T-helper 2 cell treated with Interferon-gamma antibody and Interleukin-4, amounts not matched to agents 5 μg/mL and 100 μg/mL, for 36 hours (primary cell): ENCODE results near the gene RACGAP1.

Experiments
- DNase-seq: peaks from one replicate; pipeline ENCODE4 v3.0.0; 2021; ENCODE audit warnings: low spot score
- H3K27ac Mint-ChIP-seq: one replicate; pipeline ENCODE4 v1.8.0; 2021; ENCODE audit warnings: mild to moderate bottlenecking, mixed read lengths
- H3K27me3 Mint-ChIP-seq: one replicate; pipeline ENCODE4 v1.8.0; 2021; ENCODE audit warnings: low read depth, mixed read lengths
- H3K36me3 Mint-ChIP-seq: one replicate; pipeline ENCODE4 v1.8.0; 2021; ENCODE audit warnings: low read depth, mixed read lengths
- H3K4me1 Mint-ChIP-seq: one replicate; pipeline ENCODE4 v1.8.0; 2021; ENCODE audit warnings: low read depth, mixed read lengths
- H3K4me3 Mint-ChIP-seq: one replicate; pipeline ENCODE4 v1.8.0; 2022; ENCODE audit warnings: mild to moderate bottlenecking, moderate library complexity, mixed read lengths
- H3K9me3 Mint-ChIP-seq: one replicate; pipeline ENCODE4 v1.8.0; 2021; ENCODE audit warnings: mixed read lengths

RACGAP1 gene

DNA sequence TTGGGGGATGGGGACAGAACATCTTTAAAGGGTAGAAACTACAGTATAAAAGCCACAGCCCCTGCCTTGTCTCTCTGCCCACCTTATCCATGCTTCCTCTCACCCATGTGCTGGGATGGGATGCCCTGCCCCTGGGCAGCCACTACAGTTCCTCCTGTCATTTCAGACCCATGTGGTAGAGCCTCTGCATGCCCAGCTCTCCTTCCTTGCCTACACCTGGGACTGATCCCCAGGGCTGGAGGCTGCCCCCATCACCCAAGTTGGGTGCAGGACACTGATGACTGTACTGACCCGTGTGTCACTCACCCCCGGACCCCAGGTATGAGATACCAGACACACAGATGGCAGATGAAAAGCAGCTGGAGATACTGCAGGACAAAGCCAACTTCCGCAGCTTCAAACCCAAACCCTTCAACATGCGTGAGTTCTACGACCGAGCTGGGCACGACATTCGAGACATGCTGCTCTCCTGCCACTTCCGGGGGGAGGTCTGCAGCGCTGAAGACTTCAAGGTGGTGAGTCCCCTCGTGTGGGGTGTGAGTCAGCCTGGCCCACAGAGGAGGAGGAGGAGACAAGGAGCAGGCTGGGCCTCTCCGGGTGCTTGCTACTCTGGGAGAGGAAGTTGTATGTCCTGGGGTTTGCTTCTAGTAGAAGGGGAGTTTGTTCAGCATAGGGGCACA lies 34.3 kb upstream of the RACGAP1 start:
- no peaks in the 10 kb centered on the region for H3K36me3 Mint-ChIP-seq
- H3K4me3 Mint-ChIP-seq, result peak overlapping the region; percentile 71
- H3K27me3 Mint-ChIP-seq, result peaks cover 19% of the 10 kb centered on the region
- peak; percentile 62 for DNase-seq
- H3K27ac Mint-ChIP-seq, result peak overlapping the region; percentile 70
- H3K4me1 Mint-ChIP-seq, result peaks cover 38% of the 10 kb centered on the region
- H3K9me3 Mint-ChIP-seq, result no peaks in the 10 kb centered on the region

DNA sequence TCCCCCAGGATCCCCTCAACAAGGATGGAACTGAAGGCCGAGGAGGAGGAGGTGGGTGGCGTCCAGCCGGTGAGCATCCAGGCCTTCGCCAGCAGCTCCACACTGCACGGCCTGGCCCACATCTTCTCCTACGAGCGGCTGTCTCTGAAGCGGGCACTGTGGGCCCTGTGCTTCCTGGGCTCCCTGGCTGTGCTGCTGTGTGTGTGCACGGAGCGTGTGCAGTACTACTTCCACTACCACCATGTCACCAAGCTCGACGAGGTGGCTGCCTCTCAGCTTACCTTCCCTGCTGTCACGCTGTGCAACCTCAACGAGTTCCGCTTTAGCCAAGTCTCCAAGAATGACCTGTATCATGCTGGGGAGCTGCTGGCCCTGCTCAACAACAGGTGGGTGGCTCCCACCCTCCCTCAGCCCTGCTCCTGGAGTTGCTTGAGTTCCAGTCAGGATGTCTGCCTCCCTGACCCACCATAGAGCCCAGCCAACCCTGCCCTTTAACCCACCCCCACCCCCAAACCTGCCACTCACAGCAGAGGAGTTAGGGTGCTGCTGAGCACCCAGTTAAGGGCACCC lies 33.5 kb upstream of the RACGAP1 start:
- Mint-ChIP-seq H3K27me3 (peaks cover 19% of the 10 kb centered on the region), H3K27ac (peak overlapping the region; percentile 51), H3K4me1 (peaks cover 38% of the 10 kb centered on the region), H3K36me3 (no peaks in the 10 kb centered on the region), H3K4me3 (peak overlapping the region; percentile 71), H3K9me3 (no peaks in the 10 kb centered on the region)
- DNase-seq, result no peak

DNA sequence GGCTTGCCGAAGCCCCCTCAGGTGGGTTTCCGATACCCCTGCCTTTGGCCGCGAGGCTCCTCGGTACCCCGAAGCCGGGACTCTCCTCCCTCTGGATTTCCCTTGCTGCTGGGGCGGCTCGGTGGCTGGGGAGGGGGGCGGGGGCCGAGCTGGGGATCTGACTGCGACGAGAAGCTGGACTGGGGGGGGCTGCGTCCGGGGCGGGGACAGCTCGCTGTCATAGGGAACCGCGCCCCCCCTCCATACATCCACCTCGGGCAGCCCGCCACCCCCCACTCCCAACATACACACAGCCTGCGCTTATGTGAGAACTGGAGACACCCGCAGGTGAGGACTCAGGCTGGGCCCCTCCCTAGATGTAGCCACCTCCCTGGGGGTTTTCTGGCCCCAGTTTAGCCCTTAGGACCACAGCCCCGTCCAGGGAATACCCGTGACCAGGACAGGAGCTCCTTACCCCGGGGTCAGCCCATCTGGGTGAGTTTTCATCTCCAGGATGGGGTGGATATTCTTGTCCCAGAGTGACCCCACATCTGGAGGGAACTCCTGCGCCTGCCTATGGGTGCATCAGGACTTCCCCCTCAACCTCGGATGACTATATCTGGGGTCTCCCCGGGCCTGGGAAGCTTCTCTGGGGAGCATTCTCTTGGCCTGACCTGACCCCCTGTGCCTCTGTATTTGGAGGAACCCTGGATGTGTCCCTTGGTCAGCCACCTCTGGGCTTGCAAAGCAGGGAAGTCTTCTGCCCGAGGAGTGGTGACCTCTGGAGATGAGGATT lies 32.8 kb upstream of the RACGAP1 start:
- H3K4me1 Mint-ChIP-seq, result peaks cover 38% of the 10 kb centered on the region
- H3K9me3 Mint-ChIP-seq, result no peaks in the 10 kb centered on the region
- H3K36me3 Mint-ChIP-seq, result no peaks in the 10 kb centered on the region
- peaks cover 19% of the 10 kb centered on the region for H3K27me3 Mint-ChIP-seq
- DNase-seq, result no peak
- H3K27ac Mint-ChIP-seq, result no peak overlapping the region
- peak overlapping the region; percentile 71 for H3K4me3 Mint-ChIP-seq

DNA sequence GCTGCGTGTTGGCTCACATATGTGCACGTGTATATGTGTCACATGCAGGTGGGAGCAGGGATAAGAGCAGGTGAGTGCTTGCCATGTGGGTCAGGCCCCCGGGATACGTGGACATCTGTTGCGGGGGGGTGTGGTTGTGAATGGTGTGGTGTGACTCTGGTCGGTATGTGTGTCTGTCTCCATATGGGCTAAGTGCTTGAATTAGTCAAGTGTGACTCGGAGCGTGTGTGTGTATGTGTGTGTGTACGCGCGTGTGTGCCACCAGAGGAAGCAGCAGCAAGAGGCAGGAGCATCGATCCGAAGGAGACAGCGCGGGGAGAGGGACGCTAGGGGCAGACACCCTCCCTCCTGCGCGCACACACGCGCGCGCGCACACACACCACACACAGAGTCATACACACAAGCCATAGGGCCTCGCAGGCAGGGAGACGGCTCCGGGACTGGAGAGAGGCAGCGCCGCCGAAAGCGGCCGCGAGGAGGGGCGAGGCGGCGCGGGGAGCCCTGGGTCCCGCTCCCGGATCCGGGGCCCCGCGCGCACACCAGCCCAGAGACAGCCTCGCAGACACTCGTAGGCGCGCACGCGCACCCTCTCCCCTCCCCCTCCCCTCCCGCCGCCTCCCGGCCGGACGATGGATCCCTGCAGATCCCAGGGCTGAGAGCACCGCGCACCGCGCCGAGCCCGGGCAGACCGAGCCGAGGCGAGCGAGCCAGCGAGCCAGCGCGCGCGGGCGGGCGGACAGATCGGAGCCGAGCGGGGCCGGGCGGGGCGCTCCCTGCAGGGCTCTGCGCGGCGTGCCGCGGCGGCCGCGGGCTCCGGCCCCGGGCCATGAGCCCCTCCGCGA lies 31.9 kb upstream of the RACGAP1 start, which contains the start of gene ASIC1:
Gene ASIC1 (plus strand): TSS at position 597 of the 842 bp plus-strand sequence. CDS start 1,171 bp downstream, outside the sequence.
- Mint-ChIP-seq H3K27ac (peak within 1 kb of the TSS; percentile 56), H3K4me1 (peaks cover 38% of the 10 kb centered on the region), H3K27me3 (peaks cover 24% of the 10 kb centered on the region), H3K36me3 (no peaks in the 10 kb centered on the region), H3K9me3 (no peaks in the 10 kb centered on the region), H3K4me3 (peak within 1 kb of the TSS; percentile 87)
- peak; percentile 58 for DNase-seq

DNA sequence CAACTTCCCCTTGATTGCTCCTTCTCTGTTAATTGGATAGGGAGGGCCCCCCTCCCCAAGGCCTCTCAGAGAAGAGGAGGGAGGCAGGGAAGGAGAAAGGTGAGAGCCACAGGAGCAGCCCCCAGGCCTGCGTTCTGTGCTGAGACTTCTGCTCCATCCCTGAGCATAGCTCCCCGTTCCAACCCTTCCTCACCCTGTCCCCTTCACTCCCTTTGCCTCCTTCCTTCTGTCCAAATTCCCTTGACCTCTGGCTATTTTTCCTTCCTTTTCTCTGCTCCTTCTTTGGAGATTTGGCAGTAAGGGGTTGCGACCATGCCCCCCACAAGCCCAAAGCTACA lies 31.3 kb upstream of the RACGAP1 start:
- no peak for DNase-seq
- Mint-ChIP-seq H3K4me1 (peaks cover 35% of the 10 kb centered on the region), H3K36me3 (no peaks in the 10 kb centered on the region), H3K27ac (peak overlapping the region; percentile 56), H3K9me3 (no peaks in the 10 kb centered on the region), H3K27me3 (peaks cover 31% of the 10 kb centered on the region), H3K4me3 (peak overlapping the region; percentile 87)

DNA sequence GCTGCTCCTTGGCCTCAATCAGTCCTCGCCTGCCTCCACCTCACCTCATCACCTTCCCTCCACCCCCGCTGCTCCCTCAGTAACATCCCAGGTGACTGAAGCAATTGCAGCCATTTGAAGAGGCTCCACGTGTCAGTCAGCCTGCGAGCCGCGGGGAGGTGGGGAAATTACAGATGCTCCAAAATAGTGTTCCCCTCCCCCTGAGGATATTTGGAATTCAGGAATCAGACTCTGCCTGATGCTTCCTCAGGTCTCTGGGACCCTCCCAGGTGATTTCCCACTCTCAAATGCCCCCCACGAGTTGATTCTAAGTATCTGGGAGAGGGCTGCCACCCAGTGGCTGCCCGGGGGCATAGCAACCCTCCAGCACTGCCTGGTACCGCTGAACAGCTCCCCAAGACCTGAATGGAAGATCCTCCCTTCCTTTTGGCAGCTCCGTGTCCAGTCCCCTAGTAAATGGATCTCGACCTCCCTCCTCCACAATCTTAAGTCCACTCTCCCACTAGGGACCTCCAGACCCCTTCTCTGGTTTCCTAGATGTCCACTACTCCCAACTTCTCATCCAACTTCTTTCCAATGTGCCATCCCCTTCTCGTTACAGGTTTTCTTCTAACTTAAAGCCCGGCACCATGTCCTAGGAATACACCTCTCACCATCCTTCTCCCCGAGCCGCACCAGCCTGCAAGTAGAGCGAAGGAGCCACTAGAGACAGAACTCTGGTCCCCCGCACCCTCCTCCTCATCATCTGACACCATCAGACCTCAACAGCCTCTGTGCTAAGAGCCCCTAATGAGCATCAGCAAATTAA lies 30.7 kb upstream of the RACGAP1 start:
- Mint-ChIP-seq H3K4me3 (peak overlapping the region; percentile 87), H3K4me1 (peaks cover 33% of the 10 kb centered on the region), H3K9me3 (no peaks in the 10 kb centered on the region), H3K36me3 (no peaks in the 10 kb centered on the region), H3K27ac (no peak overlapping the region), H3K27me3 (peaks cover 35% of the 10 kb centered on the region)
- DNase-seq, result peak; percentile 57

DNA sequence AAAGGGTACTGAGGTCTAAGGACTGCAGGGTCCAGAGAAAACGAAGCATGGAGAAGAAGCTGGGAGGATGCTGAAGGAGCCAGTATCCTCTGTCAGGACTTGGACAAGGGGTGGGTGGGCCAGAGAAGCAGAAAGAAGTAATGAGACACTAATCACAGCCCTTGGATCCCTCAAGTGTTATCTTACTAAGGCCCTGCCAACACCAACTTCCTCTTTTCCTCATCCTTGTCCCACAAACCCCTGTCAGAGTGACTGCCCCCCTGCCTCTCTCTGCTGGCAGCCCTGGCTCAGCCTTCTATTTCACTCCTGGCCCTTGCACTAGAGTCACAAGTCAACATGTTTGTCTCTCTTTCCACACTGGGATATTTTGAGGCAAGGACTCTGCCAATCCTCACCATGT lies 28.3 kb upstream of the RACGAP1 start:
- Mint-ChIP-seq H3K36me3 (no peaks in the 10 kb centered on the region), H3K27me3 (peaks cover 50% of the 10 kb centered on the region), H3K4me1 (peaks cover 15% of the 10 kb centered on the region), H3K9me3 (no peaks in the 10 kb centered on the region), H3K27ac (no peak overlapping the region), H3K4me3 (no peak overlapping the region)
- no peak for DNase-seq

DNA sequence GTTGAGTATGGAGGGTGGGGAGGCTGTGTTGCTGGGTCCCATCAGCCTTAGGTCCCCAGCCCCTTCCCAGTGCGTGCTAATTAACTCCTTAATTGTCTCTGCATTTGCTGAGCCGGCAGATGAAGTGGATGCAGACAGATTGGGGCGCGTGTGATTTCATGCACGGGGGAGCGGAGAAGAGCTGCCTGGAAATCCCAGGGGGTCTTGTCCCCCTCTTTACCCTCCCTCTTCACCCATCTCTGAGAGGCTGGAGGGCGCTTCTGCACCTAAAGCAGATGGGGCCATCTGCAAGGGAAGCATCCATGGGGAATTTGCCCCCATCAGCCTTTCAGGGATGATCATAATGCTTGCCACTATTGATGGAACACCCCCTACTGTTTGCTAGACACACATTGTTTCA lies 27.7 kb upstream of the RACGAP1 start:
- Mint-ChIP-seq H3K9me3 (no peaks in the 10 kb centered on the region), H3K27ac (no peak overlapping the region), H3K36me3 (no peaks in the 10 kb centered on the region), H3K4me3 (no peak overlapping the region), H3K4me1 (peaks cover 15% of the 10 kb centered on the region), H3K27me3 (peaks cover 50% of the 10 kb centered on the region)
- DNase-seq, result no peak

DNA sequence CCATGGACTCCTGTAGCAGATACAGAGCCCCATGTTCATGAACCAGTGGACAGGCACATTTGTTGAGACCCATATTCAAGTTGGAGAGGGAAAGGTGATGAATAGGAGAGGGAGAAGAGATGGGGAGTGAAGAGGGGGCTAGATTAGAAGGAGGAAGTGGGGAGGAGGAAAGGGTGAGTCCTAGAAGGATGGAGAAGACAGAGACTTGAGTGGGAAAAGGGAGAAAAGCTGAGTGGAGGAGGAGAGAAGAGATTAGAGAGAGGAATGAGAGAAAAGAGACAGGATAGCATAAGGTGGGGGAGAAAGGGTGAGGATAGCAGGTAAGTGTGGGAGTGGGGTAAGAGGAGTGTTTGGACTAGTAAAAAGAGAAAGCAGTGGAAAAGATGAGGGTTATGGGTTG lies 27.2 kb upstream of the RACGAP1 start:
- H3K9me3 Mint-ChIP-seq, result no peaks in the 10 kb centered on the region
- H3K27ac Mint-ChIP-seq, result no peak overlapping the region
- no peaks in the 10 kb centered on the region for H3K36me3 Mint-ChIP-seq
- peaks cover 15% of the 10 kb centered on the region for H3K4me1 Mint-ChIP-seq
- DNase-seq, result no peak
- peaks cover 50% of the 10 kb centered on the region for H3K27me3 Mint-ChIP-seq
- no peak overlapping the region for H3K4me3 Mint-ChIP-seq

DNA sequence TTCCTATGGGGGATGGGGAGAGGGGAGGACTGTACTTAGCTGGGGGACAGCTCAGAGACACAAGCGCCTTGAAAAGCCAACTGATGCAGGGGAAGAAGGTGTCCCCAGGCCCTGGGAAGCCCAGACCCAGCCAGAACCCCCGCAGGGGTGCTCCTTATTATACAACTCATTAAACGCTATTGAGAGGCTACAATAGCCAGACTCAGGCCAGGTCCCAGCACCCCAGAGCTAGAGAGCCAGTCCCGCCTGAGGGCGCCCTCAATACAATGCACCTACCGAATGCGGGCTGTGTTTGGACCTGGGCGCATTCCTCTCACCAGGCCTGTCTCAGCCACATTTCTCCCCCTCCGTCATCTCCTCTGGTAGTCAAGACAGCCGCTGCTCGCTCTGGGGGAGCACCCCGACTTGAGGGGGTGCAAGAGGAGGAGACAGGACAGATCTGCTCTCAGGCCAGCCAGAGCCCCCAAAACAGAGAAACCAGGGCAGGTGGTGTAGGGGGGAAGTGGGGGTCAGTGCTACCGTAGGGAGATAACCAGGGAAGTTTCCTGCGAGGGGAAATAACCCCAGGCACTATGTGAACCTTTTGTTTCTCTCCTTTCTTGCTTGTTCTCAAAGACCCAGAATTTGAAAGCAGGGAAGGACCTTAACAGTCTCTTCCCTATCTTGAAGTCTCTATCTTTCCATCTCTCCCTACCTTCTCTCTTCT lies 26.0 kb upstream of the RACGAP1 start:
- H3K36me3 Mint-ChIP-seq, result no peaks in the 10 kb centered on the region
- DNase-seq, result no peak
- H3K27ac Mint-ChIP-seq, result no peak overlapping the region
- no peak overlapping the region for H3K4me3 Mint-ChIP-seq
- no peaks in the 10 kb centered on the region for H3K9me3 Mint-ChIP-seq
- H3K4me1 Mint-ChIP-seq, result peaks cover 12% of the 10 kb centered on the region
- peaks cover 40% of the 10 kb centered on the region for H3K27me3 Mint-ChIP-seq

DNA sequence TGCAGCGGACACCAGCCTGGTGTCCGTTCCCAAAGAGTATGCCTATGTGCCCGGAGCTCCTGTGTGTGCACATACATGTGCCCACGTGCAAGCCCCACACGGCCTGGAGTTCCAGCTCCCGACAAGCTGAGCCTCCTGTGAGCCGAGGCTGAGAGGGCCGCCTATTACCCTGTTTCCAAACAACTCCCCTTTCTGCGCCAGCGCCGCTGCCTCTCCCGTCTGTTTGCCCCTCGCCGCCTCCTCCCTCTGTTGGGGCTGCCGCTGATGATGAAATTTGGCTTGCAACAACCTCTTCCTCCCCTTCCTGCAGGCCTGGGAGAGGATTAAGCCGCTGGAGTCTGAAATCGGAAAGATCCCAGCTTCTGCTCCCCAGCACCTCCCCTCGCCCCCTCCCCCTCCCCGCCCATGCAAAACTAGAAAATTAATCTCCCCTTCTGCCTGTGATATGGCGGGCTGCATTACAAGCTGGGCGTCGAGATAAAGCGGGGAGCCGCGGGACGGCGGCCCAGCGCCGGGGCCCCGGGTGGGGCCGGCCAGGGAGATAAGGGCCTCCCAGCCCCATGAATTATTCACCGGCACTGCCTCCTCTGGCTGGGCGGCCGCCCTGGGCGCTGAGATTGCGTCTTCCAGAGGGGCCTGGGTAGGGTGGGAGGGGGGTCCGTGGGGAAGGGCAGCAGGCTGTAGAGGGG lies 25.3 kb upstream of the RACGAP1 start:
- Mint-ChIP-seq H3K27ac (no peak overlapping the region), H3K27me3 (peaks cover 34% of the 10 kb centered on the region)

DNA sequence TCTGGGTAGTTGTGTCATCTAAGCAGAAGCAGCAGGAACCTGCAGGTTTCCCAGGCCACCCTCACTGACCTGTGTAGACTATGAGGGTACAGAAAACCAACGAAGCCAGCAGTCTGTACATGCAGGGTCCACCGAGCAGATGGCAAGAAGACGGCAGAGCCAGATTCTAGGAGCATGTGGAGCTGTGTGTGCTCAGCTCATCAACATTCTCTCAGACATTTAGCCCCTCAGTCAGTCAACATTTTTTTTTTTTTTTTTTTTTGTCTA lies 24.8 kb upstream of the RACGAP1 start:
- Mint-ChIP-seq H3K4me1 (peaks cover 4% of the 10 kb centered on the region), H3K27ac (no peak overlapping the region), H3K9me3 (no peaks in the 10 kb centered on the region), H3K36me3 (no peaks in the 10 kb centered on the region), H3K4me3 (no peak overlapping the region), H3K27me3 (peaks cover 33% of the 10 kb centered on the region)
- DNase-seq, result no peak

More for the DNA sequence above, 25.3 kb upstream of the RACGAP1 start:
- Mint-ChIP-seq H3K9me3 (no peaks in the 10 kb centered on the region), H3K4me1 (peaks cover 5% of the 10 kb centered on the region), H3K36me3 (no peaks in the 10 kb centered on the region), H3K4me3 (no peak overlapping the region)
- DNase-seq, result no peak
